Measurements from ENCODE around the gene MACROD2. TPM values are rescaled to one million over a fixed set of nuclear protein-coding genes. Genes with fewer than 3 reads are reported as not detected.
A peak's percentile ranks its signal among the peaks of the same experiment; 100 is the strongest.

MACROD2 gene
- total RNA-seq, 1 experiment from 2014 or later, result 3.7 TPM

- Histone ChIP-seq H3K9ac (ENCODE audit: low read length) (no peak overlapping the region), H3K27me3 (ENCODE audit: insufficient read depth, low read length) (no peaks in the 10 kb centered on the region), H3K79me2 (ENCODE audit: insufficient read depth, low read length) (no peaks in the 10 kb centered on the region), H4K20me1 (ENCODE audit: insufficient read depth) (no peaks in the 10 kb centered on the region), H3K4me2 (ENCODE audit: low read length) (0 out of 2 replicates have a peak overlapping the region, but pooled peaks have one; percentile 12), H2AFZ (ENCODE audit: low read depth, low read length, poor library complexity, severe bottlenecking) (no peak overlapping the region), H3K36me3 (ENCODE audit: control insufficient read depth in 1 of 2, insufficient read depth in 2 of 2, low read length in 2 of 2) (no peaks in the 10 kb centered on the region), H3K27ac (ENCODE audit: low read depth, low read length) (no peak overlapping the region), H3K9me2 (ENCODE audit: insufficient read depth) (no peaks in the 10 kb centered on the region), H3K4me1 (ENCODE audit: control insufficient read depth in 1 of 2, insufficient read depth in 2 of 2, low read length in 2 of 2) (peaks cover 7 to 9% of the 10 kb centered on the region in 2 experiments; a peak in 3 of 4 replicates), H3K9me3 (ENCODE audit: control insufficient read depth in 1 of 2, insufficient read depth in 1 of 2, low read depth in 1 of 2, low read length in 2 of 2) (no peaks in the 10 kb centered on the region), H3K4me3 (replicated peaks in 1 of 2; ENCODE audit: low read depth in 1 of 2, low read length in 2 of 2) (no peak overlapping the region)
- no peak for TF ChIP-seq ZBTB33 (IDR thresholded peaks at IDR 0.05; ENCODE audit: extremely low read depth, insufficient replicate concordance, low read length)
- TF ChIP-seq EZH2 (IDR thresholded peaks at IDR 0.05), result no peak
- TF ChIP-seq POLR2AphosphoS5 (IDR thresholded peaks at IDR 0.05; ENCODE audit: low read depth, low read length), result no peak
- TF ChIP-seq YY1 (IDR thresholded peaks at IDR 0.05; ENCODE audit: extremely low read depth, insufficient replicate concordance, low read depth, low read length), result no peak
- no peak for TF ChIP-seq SRF (IDR thresholded peaks at IDR 0.05; ENCODE audit: low read depth)
- no peak for TF ChIP-seq MAX (IDR thresholded peaks at IDR 0.05)
- no peak for TF ChIP-seq EGR1 (IDR thresholded peaks at IDR 0.05; ENCODE audit: low read depth)
- no peak for TF ChIP-seq TCF7L2 (IDR thresholded peaks at IDR 0.05; ENCODE audit: borderline replicate concordance, extremely low read depth, insufficient read depth, insufficient read length)
- TF ChIP-seq EZH2phosphoT487 (IDR thresholded peaks at IDR 0.05; ENCODE audit: borderline replicate concordance), result no peak
- no peak for TF ChIP-seq ZNF274 (IDR thresholded peaks at IDR 0.05; ENCODE audit: low read depth, low read length)
- no peak for TF ChIP-seq ATF3 (IDR thresholded peaks at IDR 0.05)
- TF ChIP-seq CBX3 (IDR thresholded peaks at IDR 0.05; ENCODE audit: low read depth), result no peak
- no peak for TF ChIP-seq RAD21 (IDR thresholded peaks at IDR 0.05; ENCODE audit: low read depth)
- TF ChIP-seq ZFX (IDR thresholded peaks at IDR 0.05), result no peak
- TF ChIP-seq POLR2A (IDR thresholded peaks at IDR 0.05; ENCODE audit: borderline replicate concordance, extremely low read depth, insufficient read depth, insufficient read length), result no peak
- TF ChIP-seq ELF1 (IDR thresholded peaks at IDR 0.05; ENCODE audit: borderline replicate concordance, low read depth), result no peak
- no peak for TF ChIP-seq REST (IDR thresholded peaks at IDR 0.05; ENCODE audit: low read depth)
- no peak for TF ChIP-seq CTCF (IDR thresholded peaks at IDR 0.05 in 2 of 3, conservative IDR thresholded peaks at IDR 0.05 in 1 of 3; ENCODE audit: borderline replicate concordance in 1 of 3, insufficient read depth in 1 of 3, low read depth in 2 of 3, low read length in 2 of 3)
- CTCF ChIA-PET, result no interaction called here
- no peak for DNase-seq (ENCODE audit: low read depth, low spot score)
- intact Hi-C loops (cut with micrococcal nuclease), result no loop called here
- RAD21 ChIA-PET (ENCODE audit: low non-redundant PET in 1 of 2, low total read pairs in 2 of 2, uncharacterized antibody in 2 of 2, unreplicated experiment in 2 of 2), result no interaction called here
- no TSS peak for BruUV-seq (replicated peaks)
- peak; percentile 75 for ATAC-seq
- POLR2A ChIA-PET, result no interaction called here
These were observed 865.1 kb downstream of the MACROD2 start for GRCh38 chr20:14860410-14860814.

All from HCT116 (cell line).